Measurements from ENCODE around the gene PLEKHA8. TPM values are rescaled to one million over a fixed set of nuclear protein-coding genes. Genes with fewer than 3 reads are reported as not detected.
"Not testable (repeated sequence)": the region's sequence is repeated elsewhere in the genome, so short reads cannot be mapped to it uniquely, and the experiment has no call there.

The PLEKHA8 gene
- polyA plus RNA-seq, 5 donors = 11.2 to 20.2 (median 17.2) TPM

DNA sequence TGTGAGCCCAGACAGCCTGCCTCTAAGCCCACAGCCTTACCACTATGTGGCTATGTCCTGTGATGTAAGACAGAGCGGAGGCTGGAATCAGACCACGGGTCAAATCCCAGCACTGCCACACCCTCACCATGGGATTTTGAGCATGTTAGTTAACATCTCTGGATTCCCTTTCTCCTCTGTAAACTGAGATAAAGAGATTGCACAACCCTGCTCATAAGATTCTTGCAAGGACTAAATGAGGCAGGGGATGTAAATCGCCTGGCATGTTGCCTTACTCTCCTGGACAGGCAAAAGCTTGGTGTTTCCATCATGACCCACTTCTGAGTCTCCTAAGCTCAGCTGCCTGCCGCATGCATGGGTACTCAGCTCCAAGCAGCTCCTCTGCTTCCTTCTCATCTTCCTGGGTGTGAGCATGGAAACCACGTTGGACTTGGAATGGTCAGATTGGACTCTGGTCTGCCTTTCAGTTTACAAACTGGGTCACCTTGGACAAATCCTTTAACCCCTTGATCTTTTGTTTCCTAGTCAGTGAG lies 65.3 kb downstream of the PLEKHA8 start:
- DNase-seq = no peak

DNA sequence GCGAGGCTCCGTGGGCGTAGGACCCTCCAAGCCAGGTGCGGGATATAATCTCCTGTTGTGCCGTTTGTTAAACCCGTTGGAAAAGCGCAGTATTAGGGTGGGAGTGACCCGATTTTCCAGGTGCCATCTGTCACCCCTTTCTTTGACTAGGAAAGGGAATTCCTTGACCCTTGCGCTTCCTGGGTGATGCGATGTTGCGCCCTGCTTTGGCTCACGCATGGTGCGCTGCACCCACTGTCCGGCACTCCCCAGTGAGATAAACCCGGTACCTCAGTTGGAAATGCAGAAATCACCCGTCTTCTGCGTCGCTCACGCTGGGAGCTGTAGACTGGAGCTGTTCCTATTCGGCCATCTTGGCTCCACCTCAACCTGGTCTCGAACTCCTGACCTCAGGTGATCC lies 70.4 kb downstream of the PLEKHA8 start:
- DNase-seq = not testable (repeated sequence)

DNA sequence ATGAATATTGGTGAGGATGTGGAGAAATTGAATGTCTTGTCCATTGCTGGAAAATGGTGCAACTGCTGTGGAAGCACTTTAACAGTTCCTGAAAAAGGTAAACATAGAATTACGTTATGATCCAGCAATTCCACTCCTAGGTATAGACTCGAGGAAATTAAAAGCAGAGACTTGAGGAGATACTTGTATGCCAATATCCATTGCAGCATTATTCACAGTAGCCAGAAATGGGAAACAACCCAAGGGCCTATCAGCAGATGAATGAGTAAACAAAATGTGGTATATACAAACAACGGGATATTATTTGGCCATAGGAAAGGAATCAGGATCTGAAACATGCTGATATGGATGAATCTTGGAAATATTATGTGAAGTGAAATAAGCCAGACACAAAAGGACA lies 74.1 kb downstream of the PLEKHA8 start:
- DNase-seq = no peak

DNA sequence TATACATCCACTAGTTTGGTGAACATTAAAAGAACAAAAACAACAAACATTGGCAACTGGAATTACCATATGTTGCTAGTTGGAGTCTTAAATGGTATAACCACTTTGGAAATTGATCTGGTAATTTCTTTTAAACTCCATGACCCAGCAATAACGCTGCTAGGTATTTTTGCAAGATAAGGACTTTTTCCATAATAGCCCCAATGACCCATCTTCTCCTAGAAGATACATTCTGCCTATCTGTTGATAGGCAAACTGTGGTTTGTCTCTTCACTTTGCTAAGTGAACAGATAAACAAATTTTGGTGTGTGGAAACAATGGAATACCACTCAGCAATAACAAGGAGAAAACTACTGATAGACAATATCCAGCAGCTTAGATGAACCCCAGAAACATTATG lies 75.9 kb downstream of the PLEKHA8 start:
- no peak for DNase-seq

DNA sequence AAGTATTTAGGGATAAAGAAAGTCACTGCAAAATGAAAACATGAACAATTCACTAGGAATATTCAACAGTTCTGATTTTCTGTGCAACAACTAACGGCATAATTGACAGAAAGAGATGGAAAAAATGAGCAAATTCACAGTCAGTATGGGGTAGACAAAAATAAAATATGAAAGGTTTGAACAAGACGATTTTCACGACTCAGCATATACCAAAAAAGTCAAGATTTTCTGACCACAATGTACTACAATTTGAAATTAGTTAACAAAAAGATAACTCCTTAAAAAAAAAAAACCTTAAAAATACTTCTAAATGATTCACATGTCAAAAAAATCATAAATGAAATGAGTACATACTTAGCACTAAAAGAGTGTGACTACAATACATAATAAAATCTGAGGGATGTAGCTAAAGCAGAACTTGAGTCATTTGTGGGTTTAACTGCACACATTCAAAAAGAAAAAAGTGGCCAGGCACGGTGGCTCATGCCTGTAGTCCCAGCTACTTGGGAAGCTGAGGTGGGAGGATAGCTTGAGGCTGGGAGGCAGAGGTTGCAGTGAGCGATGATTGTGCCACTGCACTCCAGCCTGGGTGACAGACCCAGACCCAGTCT lies 84.0 kb downstream of the PLEKHA8 start:
- DNase-seq = no peak

DNA sequence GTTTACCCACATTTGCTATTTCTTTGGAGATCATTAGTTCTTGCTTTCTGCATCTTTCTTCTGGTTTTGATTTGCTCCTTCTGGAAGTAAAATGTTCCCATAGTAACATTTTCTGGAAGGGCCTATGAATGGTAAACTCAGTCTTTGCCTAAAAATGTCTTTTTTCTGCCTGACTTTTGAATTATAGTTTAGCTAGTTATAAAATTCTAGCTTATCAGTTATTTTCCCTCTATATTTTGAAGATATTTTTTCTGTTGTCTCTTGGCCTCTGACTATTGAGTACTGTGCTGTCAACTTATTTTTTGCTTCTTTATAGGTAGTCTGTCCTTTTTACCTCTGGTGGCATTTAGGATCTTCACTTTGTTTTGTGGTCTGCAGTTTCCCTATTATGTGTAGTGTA lies 84.9 kb downstream of the PLEKHA8 start:
- no peak for DNase-seq

DNA sequence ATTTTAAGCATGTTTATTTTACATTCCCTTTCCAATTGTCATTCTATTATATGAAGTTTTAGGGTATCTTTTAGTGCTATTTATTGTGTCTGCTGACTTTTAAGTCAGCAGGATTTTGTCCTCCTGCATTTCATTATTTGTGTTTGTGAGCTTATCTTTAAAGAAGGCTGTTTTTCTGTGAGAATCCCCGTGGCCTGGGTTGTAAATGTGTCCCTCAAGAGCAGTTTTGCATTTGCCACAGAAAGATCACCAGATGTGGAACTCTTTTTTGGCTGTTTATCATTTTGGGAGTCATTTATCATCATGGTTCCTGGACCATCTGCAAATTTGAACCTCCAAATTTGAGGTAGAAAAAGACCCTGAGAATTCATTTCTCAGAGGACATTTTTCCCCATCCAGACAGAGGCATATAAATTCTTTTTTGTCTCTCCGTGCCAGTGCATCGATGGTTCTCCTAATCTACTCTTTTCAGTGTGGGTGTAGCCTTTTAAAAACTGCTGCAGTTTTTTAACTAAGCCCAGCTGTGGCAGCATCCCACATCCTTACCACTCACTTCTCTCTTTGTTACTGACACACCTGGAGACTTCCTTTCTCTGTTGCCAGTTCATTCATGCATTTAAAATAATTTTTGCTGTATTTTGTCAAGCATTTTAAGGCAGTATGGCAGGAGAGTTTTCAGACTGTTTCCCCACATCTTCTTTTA lies 86.5 kb downstream of the PLEKHA8 start:
- no peak for DNase-seq

DNA sequence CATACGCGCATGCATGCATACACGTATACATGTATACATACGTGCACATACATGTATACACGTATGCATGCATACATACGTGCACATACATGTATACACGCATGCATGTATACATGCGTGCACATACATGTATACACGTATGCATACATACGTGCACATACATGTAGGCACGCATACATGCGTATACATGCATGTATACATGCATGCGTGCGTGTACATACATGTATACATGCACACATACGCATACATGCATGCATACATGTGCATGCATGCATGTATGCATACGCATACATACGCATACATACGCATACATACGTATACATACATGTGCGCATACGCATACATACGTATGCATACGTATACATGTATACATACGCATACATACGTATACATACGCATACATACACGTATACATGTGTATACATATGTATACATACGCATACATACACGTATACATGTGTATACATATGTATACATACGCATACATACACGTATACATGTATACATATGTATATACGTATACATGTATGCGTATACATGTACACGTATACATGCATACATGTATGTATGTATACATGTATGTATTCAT lies 87.6 kb downstream of the PLEKHA8 start:
- no peak for DNase-seq

DNA sequence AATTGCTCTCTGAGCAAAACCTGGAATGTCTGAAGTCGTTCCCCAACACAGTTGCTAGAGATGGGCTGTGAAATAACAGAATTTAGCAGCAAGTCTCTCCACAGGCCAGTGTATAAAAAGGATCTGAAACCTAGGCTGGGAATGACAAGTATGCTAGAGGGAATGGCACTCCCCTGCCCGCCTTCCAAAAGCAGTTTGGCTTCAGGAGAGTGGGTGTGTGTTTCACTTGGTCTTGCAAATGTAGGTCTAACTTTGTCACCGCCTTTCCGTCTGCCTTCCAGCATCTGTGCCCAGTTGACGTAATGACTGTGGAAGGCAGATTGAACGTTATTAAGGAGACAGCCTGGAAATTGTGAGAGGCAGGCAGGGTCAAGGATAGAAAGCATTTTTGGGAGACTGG lies 88.6 kb downstream of the PLEKHA8 start:
- DNase-seq = no peak

DNA sequence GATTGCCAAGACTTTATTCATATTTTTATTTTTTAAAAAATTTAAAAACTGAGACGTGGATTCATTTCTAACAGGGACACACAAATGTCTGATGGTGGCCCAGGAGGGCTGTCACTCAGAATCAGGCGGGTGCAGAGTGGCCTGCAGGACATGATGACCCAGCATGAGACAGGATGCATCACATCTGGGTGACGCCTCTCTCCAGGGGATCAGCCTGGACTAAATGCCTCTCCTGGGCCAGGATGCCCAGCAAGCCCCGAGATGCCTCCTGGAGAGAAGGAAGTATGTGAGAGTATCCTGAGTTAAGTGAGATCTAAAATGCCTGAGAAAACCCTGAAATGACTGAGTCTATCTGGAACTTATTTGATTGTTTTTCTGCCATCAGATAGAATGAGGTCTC lies 89.7 kb downstream of the PLEKHA8 start:
- DNase-seq = no peak

DNA sequence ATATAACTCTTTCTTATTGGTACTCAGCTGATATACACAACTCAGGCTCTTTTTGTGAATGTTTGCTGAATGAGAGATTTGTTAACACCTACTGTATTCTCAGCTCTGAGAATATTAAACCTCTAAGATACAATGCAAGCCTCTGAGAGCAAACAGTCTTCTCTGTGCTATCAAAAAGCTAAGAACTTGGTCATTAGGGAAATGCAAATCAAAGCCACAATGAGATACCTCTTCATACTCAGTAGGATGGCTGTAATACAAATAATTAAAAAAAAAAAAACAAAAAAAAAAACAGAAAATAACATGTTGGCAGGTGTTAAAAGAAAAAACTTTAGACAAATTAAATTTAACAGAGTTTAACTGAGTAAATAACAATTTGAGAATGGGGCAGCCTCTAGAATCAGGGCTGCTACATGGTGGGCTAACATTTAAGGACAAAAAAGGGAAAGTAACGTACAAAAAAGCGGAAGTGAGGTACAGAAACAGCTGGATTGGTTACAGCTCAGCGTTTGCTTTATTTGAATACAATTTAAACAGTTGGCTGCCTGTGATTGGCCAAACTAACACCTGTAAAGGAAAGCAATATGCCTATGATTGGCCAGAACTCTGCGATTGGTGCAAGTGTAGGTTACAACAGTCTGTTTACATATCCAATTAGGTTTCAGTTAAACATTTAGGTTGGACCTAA lies 91.8 kb downstream of the PLEKHA8 start:
- DNase-seq = no peak

DNA sequence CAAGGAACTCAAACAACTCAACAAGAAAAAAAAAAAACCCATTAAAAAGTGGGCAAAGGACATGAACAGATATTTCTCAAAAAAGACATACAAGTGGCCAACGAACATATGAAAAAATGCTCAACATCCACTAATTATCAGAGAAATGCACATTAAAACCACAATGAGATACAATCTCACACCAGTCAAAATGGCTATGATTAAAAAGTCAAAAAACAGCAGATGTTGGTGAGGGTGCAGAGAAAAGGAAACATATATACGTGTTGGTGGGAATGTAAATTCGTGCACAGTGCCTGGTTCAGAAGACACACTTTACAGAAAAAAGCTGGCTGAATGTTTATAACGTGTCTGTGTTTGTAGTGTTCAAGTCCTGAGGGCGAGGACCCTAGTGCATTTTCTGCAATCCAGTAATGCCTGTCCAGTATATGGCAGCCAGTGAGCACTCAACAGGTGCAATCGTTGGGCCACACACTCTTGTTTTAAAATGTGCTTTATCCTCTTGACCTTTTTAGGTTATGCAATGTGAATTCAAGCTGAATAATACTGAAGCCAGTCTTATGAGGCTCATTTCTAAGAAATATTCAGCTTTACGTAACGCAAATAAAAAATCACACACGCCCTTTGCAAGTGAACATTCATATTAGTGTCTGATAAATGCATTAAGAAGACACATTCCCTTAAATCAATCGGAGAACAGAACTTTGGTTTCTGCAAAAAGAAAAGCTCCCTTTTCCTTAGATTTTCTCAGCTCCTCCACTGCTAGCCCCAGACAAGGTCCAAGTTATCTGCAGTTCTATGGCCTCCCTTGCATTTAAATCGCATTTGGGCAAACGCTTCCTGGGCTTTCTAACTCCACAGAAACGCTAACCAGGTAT lies 105.8 kb downstream of the PLEKHA8 start:
- no peak for DNase-seq

DNA sequence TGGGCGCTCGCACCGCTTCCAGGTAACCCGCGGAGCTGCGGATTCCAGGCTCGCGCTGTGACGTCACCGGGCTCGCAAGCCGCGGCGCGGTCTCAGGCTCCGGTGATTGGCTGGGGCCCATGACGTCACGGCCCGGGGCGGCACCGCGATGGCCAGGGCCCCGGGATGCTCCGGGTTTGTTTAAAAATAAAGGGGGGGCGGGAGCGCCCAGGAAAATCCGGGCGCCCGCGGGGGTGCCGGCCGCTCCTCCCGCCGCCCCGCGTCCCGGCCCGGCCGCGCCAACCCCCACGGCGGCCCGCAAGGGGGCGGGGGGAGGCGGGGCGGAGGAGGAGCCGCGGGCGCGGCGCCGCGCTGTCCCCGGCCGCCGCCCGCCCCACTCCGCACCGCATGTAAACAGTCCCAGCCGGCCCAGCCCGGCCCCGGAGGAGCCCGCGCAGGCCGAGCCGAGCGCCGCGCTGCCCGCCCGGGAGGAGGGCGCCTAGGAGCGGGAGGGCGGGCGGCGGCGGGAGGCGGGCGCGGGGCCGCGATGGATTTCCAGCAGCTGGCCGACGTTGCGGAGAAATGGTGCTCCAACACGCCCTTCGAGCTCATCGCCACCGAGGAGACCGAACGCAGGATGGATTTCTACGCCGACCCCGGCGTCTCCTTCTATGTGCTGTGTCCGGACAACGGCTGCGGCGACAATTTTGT lies 106.5 kb downstream of the PLEKHA8 start, which contains the start of gene MTURN:
TSS of gene MTURN (plus strand) at position 376 of the 690 bp plus-strand sequence. CDS start at position 527, 151 bp downstream.
- DNase-seq = peak; percentile 80 to 83

DNA sequence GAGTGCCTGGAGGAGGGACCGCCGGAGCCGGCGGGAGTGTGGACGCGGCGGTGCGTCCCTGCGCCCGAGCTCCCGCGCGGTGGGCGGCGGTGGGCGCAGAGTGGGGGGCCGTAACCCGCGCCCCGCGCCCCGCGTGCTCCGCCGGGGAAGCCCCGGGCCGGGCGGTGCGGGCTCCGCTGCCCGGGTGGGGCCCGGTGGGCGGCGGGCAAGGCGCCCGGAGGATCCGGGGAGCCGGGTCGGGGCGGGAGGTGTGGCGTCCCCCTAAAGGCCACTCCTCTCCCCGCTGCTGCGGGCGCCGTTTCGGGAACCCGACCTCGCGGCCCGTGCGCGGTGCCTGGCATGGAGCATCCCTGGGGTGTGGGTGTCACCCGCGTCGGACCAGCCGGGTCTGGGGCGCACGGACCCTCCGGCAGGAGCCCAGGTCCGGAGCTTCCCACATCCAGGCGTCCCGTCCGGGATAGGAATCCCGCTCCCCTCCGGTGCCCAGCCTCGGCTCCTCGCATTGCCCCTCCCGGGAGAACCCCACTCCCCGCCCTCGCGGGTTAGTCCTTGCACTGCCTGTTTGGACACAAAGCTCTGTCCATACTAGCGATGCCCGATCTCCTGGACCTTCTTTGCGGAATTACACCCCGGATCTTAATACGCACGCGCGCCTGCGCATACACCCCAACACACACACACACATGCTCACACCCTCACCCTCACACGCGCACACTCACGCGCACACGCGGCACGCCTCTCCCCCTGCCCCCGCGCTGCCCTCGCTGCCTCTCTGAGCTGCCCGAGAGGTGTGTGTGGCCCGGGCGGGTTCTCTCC lies 107.3 kb downstream of the PLEKHA8 start:
- DNase-seq = peak; percentile 72 to 75

DNA sequence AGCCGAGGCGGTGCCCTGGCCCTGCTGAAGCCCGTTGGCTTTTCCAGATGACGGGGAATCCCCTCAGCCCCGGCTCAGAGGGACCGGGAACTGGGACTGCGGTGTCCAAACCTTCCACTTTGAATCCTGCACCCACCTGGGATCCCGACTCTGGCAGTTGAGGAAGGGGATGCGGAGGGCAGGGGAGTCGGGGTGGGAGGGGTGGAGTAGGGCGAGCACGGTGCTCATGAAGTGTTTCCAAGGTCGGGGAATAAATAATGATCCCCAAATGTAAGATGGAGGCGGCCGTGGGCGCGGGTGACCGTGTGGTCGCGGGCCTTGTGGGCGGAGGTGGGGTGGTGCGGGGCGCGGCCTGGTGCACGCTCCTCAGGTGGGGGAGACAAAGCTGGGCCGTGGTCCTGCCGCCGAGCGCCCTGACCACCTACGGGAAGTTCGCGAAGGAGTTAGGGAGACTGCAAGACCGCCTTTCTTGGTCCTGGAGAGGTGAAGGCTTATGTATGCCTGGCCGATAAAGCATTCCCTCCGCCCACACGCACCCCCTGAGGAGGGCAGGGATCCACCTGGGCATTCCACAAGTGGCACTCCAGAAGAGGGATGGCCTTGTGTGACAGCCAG lies 108.0 kb downstream of the PLEKHA8 start:
- DNase-seq = no peak

DNA sequence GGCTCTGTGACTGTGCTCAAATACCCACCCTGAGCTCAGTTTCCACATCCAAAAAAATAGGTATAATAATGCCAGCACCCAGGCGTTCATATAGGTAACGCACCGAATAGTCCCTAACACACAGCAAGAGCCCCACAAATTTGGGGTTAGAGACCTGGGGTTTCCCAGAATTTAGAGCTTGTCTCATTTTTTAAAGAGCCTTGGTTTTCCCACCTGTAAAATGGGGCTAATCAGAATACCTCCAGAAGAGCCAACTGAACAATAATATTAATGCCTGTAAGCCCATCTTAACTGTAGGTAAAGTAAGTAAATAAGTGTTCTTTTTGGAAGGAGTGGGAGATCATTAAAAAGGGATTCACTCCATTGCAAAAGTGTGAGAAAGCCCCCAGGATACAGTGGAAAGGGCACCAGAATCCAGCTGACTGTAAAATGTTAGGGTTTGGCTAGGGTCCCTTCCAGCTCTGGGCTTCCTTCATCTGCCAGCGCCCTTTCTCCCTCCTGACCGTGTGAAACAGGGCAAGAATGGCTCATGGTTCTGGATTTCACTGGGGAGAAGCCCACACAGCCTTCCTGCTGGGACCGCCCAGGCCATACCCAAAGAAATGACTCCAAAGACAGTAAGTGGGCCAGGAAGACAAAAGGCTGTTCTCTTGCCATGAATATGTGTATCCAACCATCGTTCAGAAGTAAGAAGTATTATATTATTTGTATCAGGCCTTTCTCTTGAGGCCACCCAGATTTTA lies 108.7 kb downstream of the PLEKHA8 start:
- DNase-seq = no peak

DNA sequence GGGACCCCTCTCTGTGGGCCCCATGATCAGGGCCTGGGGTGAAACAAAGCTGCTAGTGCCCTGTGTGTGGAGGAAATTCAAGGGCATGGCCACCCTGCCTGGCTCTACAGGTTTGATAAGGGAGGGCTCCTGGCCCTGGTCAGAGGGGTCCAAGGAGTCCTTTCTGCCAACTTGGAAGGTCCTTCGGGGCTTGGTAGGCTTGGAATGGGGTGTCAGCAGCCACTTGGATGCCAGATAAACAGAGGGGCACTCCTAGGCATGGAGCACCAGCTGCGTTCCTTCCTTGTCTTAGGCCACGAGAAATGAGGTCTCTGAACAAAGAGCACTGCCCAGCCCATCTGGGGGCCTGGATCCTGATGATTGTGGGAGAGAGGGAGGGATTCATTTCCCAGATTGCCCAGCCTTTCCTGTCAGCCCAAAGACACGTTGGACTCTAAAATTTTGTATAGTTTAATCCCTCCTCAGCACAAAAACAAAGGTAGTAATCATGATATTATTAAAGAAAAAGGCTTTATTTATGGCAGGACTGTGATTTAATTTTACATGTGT lies 111.7 kb downstream of the PLEKHA8 start:
- no peak for DNase-seq

DNA sequence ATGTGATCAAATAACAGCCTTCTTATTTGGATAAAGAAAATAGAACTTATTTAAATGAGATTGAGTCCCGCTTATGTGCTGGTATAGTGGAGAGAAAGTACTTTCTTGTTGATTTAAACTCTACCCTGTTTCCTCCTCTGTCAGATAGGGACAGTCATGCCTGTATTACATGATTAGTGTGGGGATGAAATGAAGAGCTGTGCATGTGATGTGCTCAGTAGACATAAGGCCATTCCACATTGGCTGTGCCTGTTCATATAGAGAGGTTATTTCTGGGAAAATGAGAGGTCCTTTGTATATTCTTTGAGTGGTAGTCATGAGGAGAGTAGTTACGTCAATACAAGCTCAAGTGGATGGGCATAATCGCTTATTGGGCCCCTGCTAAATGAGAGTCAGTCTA lies 112.2 kb downstream of the PLEKHA8 start:
- DNase-seq = no peak
